Endothelial cell of umbilical vein (primary cell): ENCODE results near the gene ANKRD16. TPM values are rescaled to one million over a fixed set of nuclear protein-coding genes. Genes with fewer than 3 reads are reported as not detected.

Experiments used
- BruUV-seq: library from RNA; stranded (reverse); fragments of 400-500 nt; replicated peaks from 2 replicates; lab custom pipeline; 2021; lab: Mats Ljungman, UMichigan
- CTCF ChIA-PET: fragments of 300-600, 350-600 bp; sonication (Branson Sonifier 250); formaldehyde crosslinking; loops from one replicate; lab custom pipeline; 2021; ENCODE audit warnings: antibody characterized with exemption, inconsistent platforms; lab: Charles Lee
- POLR2A ChIA-PET: fragments of 300-600, 350-600 bp; sonication (Branson Sonifier 250); formaldehyde crosslinking; loops from one replicate; lab custom pipeline; 2021; ENCODE audit warnings: antibody characterized with exemption, inconsistent platforms; lab: Charles Lee
- DNase-seq: peaks from one replicate; pipeline ENCODE4 v3.0.0-alpha.2; 2011; ENCODE audit warnings: low read depth, low spot score
- FAIRE-seq: peaks from 2 replicates; lab custom pipeline; 2011; peaks lifted over from hg19 to GRCh38; lab: Jason Lieb, UNC
- H2AFZ ChIP-seq: 2 replicates; pipeline ENCODE4 v1.6.0; 2012; ENCODE audit warnings: low read depth, low read length, control low read depth, inconsistent platforms
- H3K27ac ChIP-seq: 2 replicates; pipeline ENCODE4 v1.5.1; 2011; ENCODE audit warnings: low read depth, mild to moderate bottlenecking, control low read depth, low read length, moderate library complexity; ENCODE audit not compliant: insufficient read depth
- H3K27me3 ChIP-seq, 2 experiments: 2 replicates each; pipeline versions ENCODE4 v1.6.0 to v1.6.1; 2011; ENCODE audit warnings: low read length in 2 of 2, mixed read lengths in 1 of 2; ENCODE audit not compliant: control insufficient read depth in 2 of 2, insufficient read depth in 2 of 2
- H3K36me3 ChIP-seq, 2 experiments: 2 replicates in 1 of 2; 3 replicates in 1 of 2; pipeline ENCODE4 v1.5.1; 2011; ENCODE audit warnings: low read length in 2 of 2, mild to moderate bottlenecking in 1 of 2, moderate library complexity in 1 of 2; ENCODE audit not compliant: control insufficient read depth in 2 of 2, insufficient read depth in 2 of 2; ENCODE audit errors: extremely low read depth in 1 of 2
- H3K4me1 ChIP-seq: 3 replicates; pipeline ENCODE4 v1.5.1; 2011; ENCODE audit warnings: mild to moderate bottlenecking, low read length; ENCODE audit not compliant: control insufficient read depth, insufficient read depth; ENCODE audit errors: extremely low read depth
- H3K4me2 ChIP-seq: 2 replicates; pipeline ENCODE4 v1.6.1; 2011; ENCODE audit warnings: low read length, control low read depth, mixed read lengths; ENCODE audit not compliant: insufficient read depth
- H3K4me3 ChIP-seq, 3 experiments: fragments of 200-600 bp in 1 of 3; sonication (generic), shearing (Covaris generic) in 1 of 3; replicated peaks in 1 of 3; 2 replicates each; pipeline ENCODE4 v1.5.1; 2011 to 2016; ENCODE audit warnings: control low read depth in 3 of 3, low read length in 3 of 3, mild to moderate bottlenecking in 2 of 3, inconsistent platforms in 1 of 3, low read depth in 1 of 3, moderate library complexity in 1 of 3; ENCODE audit not compliant: insufficient read depth in 1 of 3
- H3K79me2 ChIP-seq: 2 replicates; pipeline ENCODE4 v1.6.0; 2012; ENCODE audit warnings: low read length, inconsistent platforms; ENCODE audit not compliant: control insufficient read depth, insufficient read depth
- H3K9ac ChIP-seq: replicated peaks from 2 replicates; pipeline ENCODE3; 2011; ENCODE audit warnings: low read length, control low read depth; ENCODE audit not compliant: insufficient read depth; ENCODE audit errors: extremely low read depth
- H3K9me1 ChIP-seq: replicated peaks from 3 replicates; pipeline ENCODE4 v1.6.0; 2011; ENCODE audit warnings: mild to moderate bottlenecking, low read length; ENCODE audit not compliant: control insufficient read depth, insufficient read depth; ENCODE audit errors: extremely low read depth
- H3K9me3 ChIP-seq: replicated peaks from 2 replicates; pipeline ENCODE4 v1.5.1; 2012; ENCODE audit warnings: low read length, inconsistent platforms; ENCODE audit not compliant: control insufficient read depth, insufficient read depth
- H4K20me1 ChIP-seq: replicated peaks from 2 replicates; pipeline ENCODE3; 2011; ENCODE audit warnings: mild to moderate bottlenecking, low read length; ENCODE audit not compliant: control insufficient read depth, insufficient read depth; ENCODE audit errors: extremely low read depth
- CTCF ChIP-seq, 2 donors: IDR thresholded peaks; 1 replicate in 1 of 2; 2 replicates in 1 of 2; pipeline ENCODE4 v1.5.1; 2011; ENCODE audit warnings: low read length in 2 of 2, mild to moderate bottlenecking in 2 of 2, moderate library complexity in 2 of 2, control low read depth in 1 of 2, inconsistent platforms in 1 of 2, low read depth in 1 of 2; ENCODE audit not compliant: insufficient read depth in 1 of 2; ENCODE audit errors: extremely low read depth in 1 of 2
- EZH2 ChIP-seq: IDR thresholded peaks from 2 replicates; pipeline ENCODE4 v1.6.1; 2012; ENCODE audit warnings: borderline replicate concordance, low read depth, mild to moderate bottlenecking, moderate library complexity, low read length, inconsistent platforms; ENCODE audit not compliant: severe bottlenecking
- FOS ChIP-seq: IDR thresholded peaks from 2 replicates; pipeline ENCODE4 v1.6.1; 2011; ENCODE audit warnings: mild to moderate bottlenecking, low read length, moderate library complexity, borderline replicate concordance; ENCODE audit not compliant: insufficient read depth
- GATA2 ChIP-seq: IDR thresholded peaks from 2 replicates; pipeline ENCODE4 v1.7.0; 2011; ENCODE audit warnings: low read depth, mild to moderate bottlenecking, moderate library complexity, mixed read lengths, low read length; ENCODE audit not compliant: insufficient read length, insufficient read depth
- JUN ChIP-seq: IDR thresholded peaks from 2 replicates; pipeline ENCODE4 v1.6.1; 2011; ENCODE audit warnings: borderline replicate concordance, low read depth; ENCODE audit not compliant: insufficient read length, insufficient read depth
- MYC ChIP-seq: IDR thresholded peaks from one replicate; pipeline ENCODE4 v1.6.1; 2011; ENCODE audit warnings: mild to moderate bottlenecking, low read depth, low read length
- POLR2A ChIP-seq: IDR thresholded peaks from 2 replicates; pipeline ENCODE4 v1.6.1; 2012; ENCODE audit warnings: low read depth, mild to moderate bottlenecking, control low read depth, low read length
- POLR2AphosphoS5 ChIP-seq: IDR thresholded peaks from 2 replicates; pipeline ENCODE4 v1.6.1; 2012; ENCODE audit warnings: low read depth, mild to moderate bottlenecking, control low read depth, low read length, moderate library complexity; ENCODE audit not compliant: insufficient read depth
- dilution Hi-C: fragments of 300-500 bp; cut with MboI; formaldehyde crosslinking; loops from one replicate; pipeline ENCODE4 v1.15.0; 2019; ENCODE audit warnings: low sequenced_read_pairs; ENCODE audit not compliant: extremely low pct_ligation_motif_present
- intact Hi-C: fragments of 100-400 bp; cut with micrococcal nuclease; formaldehyde crosslinking; loops from one replicate; pipeline ENCODE4 v1.10.0; 2022
- polyA plus RNA-seq, 4 experiments: library from polyadenylated mRNA; depleted of rRNA in 3 of 4; stranded (reverse) in 3 of 4; unstranded in 1 of 4; fragments of >200 nt; gene quantifications; 2 replicates each; pipeline versions ENCODE4 v1.2.1 to v1.2.3, GENCODE V29; 2011 to 2012; ENCODE audit warnings: missing spikeins in 1 of 4
- total RNA-seq: library from RNA; stranded (reverse); gene quantifications from 2 replicates; pipeline ENCODE4 v1.2.3, GENCODE V29; 2021
- TF ChIP-seq, protein P1 (sequence below): IDR thresholded peaks from 2 replicates; pipeline ENCODE4 v1.6.1; 2011; ENCODE audit not compliant: insufficient read depth, insufficient read length

Gene ANKRD16
- total and polyA plus RNA-seq, 2 donors (not counting 3 experiments of a cell fraction or from before 2014, with no cell fraction given): 6.9 to 8.0 TPM

GRCh38 chr10:5835446-5836095, 54.1 kb downstream of the ANKRD16 start:
- Histone ChIP-seq H3K27ac (no peak overlapping the region), H3K4me1 (no peaks in the 10 kb centered on the region), H2AFZ (no peak overlapping the region), H3K36me3 (no peaks in the 10 kb centered on the region), H3K9me1 (no peaks in the 10 kb centered on the region), H3K9me3 (no peaks in the 10 kb centered on the region), H3K4me2 (no peak overlapping the region), H3K79me2 (no peaks in the 10 kb centered on the region), H3K9ac (no peak overlapping the region), H3K4me3 (no peak overlapping the region), H3K27me3 (no peaks in the 10 kb centered on the region), H4K20me1 (no peaks in the 10 kb centered on the region)
- ChIA-PET CTCF (no interaction called here), POLR2A (no interaction called here)
- BruUV-seq: no TSS peak
- TF ChIP-seq JUN (no peak), GATA2 (no peak), POLR2AphosphoS5 (no peak), FOS (no peak), CTCF (IDR thresholded peaks at IDR 0.05; ENCODE audit: extremely low read depth in 1 of 2, insufficient read depth in 1 of 2, low read depth in 1 of 2, low read length in 2 of 2) (no peak), MYC (no peak), EZH2 (no peak), POLR2A (no peak)
- TF ChIP-seq, protein P1, sequence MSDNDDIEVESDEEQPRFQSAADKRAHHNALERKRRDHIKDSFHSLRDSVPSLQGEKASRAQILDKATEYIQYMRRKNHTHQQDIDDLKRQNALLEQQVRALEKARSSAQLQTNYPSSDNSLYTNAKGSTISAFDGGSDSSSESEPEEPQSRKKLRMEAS: no peak
- intact Hi-C loops: no loop called here
- DNase-seq (no peak), FAIRE-seq (no peak)
- dilution Hi-C loops: no loop called here
